Adipocyte (in vitro differentiated cells): ENCODE results near the gene ADAMTS17.

Source experiments
- DNase-seq: peaks from one replicate; pipeline ENCODE4 v3.0.0-alpha.2; 2015; ENCODE audit warnings: low read depth
- H3K27me3 ChIP-seq: replicated peaks from 2 replicates; pipeline ENCODE4 v1.7.0; 2013; ENCODE audit warnings: mild to moderate bottlenecking, low read length, moderate library complexity; ENCODE audit not compliant: control insufficient read depth, insufficient read depth
- H3K36me3 ChIP-seq: 2 replicates; pipeline ENCODE4 v1.7.0; 2013; ENCODE audit warnings: low read length, mild to moderate bottlenecking, moderate library complexity; ENCODE audit not compliant: control insufficient read depth, insufficient read depth, severe bottlenecking
- H3K4me1 ChIP-seq: 2 replicates; pipeline ENCODE4 v1.7.0; 2013; ENCODE audit warnings: mild to moderate bottlenecking, low read length, moderate library complexity; ENCODE audit not compliant: control insufficient read depth, insufficient read depth
- H3K4me3 ChIP-seq: 2 replicates; pipeline ENCODE4 v1.7.0; 2013; ENCODE audit warnings: mild to moderate bottlenecking, low read length, moderate library complexity
- H3K9ac ChIP-seq: 2 replicates; pipeline ENCODE4 v1.7.0; 2013; ENCODE audit warnings: mild to moderate bottlenecking, low read length, moderate library complexity
- H3K9me3 ChIP-seq: 2 replicates; pipeline ENCODE4 v1.7.0; 2013; ENCODE audit warnings: mild to moderate bottlenecking, low read length, moderate library complexity; ENCODE audit not compliant: control insufficient read depth

The ADAMTS17 gene

DNA sequence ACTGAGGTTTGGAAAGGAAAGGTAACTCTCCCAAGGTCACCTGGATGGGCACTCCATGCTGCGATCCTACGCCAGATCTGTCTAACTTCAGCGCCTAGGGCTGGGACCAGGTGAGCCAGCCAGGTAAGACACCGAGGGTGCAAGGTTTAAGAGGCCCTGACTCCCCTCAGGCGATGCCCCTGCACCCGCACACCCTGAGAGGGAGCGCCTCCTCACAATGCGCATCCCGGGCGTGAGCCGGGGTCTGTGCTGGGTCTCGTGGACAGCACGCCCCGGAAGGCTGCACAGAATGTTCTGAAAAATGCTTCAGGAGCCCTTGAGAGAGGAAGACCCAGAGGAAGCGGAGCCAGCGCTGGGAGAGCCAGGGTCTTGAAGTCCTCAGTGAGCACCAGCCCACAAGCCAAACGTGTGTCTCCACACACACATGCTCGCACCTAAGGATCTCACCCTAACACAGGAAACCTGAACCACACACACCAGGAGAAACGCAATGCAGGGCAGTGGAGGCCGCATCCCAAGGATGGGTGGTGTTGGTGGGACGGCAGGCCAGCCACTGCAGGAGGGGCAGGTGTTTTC, 142.0 kb downstream of the ADAMTS17 start:
- Histone ChIP-seq H3K9ac (no peak overlapping the region), H3K27me3 (no peaks in the 10 kb centered on the region), H3K4me1 (no peaks in the 10 kb centered on the region), H3K36me3 (no peaks in the 10 kb centered on the region), H3K9me3 (peaks cover 3% of the 10 kb centered on the region), H3K4me3 (no peak overlapping the region)
- no peak for DNase-seq

DNA sequence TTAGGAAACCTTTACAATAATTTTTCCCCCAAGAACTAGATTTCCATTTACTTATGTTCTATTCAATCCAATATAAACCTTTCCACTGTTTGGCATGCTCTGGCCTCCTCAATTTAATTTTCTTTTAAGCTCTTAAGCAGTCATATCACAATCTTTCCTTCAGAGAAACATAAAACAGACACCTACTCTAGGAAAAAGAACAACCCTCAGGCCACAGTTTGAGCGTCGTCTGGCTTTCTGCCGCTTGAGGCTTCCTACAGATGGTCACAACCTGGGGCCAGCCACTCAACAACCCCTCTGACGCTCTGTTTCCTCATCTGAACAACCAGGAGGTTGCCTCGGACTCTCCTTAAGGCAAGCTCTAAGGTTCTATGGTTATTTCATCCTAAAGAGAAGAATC, 143.3 kb downstream of the ADAMTS17 start:
- DNase-seq, result no peak
- H3K27me3 ChIP-seq, result no peaks in the 10 kb centered on the region
- no peaks in the 10 kb centered on the region for H3K4me1 ChIP-seq
- no peak overlapping the region for H3K4me3 ChIP-seq
- no peak overlapping the region for H3K9ac ChIP-seq
- H3K36me3 ChIP-seq, result no peaks in the 10 kb centered on the region
- no peaks in the 10 kb centered on the region for H3K9me3 ChIP-seq

DNA sequence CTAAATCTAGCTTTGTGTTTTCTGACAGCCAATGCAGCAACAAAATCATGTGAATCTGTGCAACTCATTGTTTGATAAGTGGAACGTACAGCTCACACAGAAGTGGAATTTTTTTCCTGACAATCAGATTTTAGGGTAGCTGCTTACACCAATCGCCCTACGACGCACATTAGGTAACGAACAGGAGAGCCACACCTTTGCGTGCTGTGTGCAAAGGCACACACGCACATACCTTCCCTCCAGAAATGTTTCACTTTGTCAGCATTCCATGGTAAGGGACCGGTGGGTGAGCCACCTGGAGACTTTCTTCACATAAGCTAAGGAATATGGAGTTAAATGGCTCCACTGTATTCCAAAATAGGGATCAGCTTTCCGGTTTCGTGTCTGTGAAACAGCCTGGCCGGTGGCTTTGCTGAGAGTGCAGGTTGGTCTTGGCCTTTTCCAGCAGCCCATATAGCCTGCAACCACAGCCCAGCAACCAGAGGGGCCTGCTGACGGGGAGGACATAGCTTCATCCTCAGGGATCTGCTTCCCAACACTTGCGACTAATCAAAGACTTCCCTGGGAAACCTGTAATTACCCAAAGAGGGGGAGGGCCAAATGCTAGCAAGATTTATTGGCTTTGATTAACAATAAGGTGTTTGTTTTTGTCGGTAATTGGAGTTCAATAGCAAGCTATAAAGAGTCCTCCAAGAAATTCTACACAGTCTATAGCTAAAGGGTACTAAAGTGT, 145.3 kb downstream of the ADAMTS17 start:
- H3K9me3 ChIP-seq, result no peaks in the 10 kb centered on the region
- no peak overlapping the region for H3K9ac ChIP-seq
- no peaks in the 10 kb centered on the region for H3K36me3 ChIP-seq
- no peaks in the 10 kb centered on the region for H3K27me3 ChIP-seq
- H3K4me1 ChIP-seq, result no peaks in the 10 kb centered on the region
- no peak overlapping the region for H3K4me3 ChIP-seq
- DNase-seq, result no peak

- DNase-seq, result no peak
- Histone ChIP-seq H3K9me3 (no peaks in the 10 kb centered on the region), H3K27me3 (no peaks in the 10 kb centered on the region), H3K9ac (no peak overlapping the region), H3K36me3 (no peaks in the 10 kb centered on the region), H3K4me1 (no peaks in the 10 kb centered on the region), H3K4me3 (no peak overlapping the region)
Measured at GRCh38 chr15:100194996-100195395, 146.8 kb downstream of the ADAMTS17 start.

- no peaks in the 10 kb centered on the region for H3K9me3 ChIP-seq
- no peaks in the 10 kb centered on the region for H3K4me1 ChIP-seq
- H3K4me3 ChIP-seq, result no peak overlapping the region
- H3K36me3 ChIP-seq, result no peaks in the 10 kb centered on the region
- DNase-seq, result no peak
- no peaks in the 10 kb centered on the region for H3K27me3 ChIP-seq
- no peak overlapping the region for H3K9ac ChIP-seq
Measured at GRCh38 chr15:100193277-100193860, 148.4 kb downstream of the ADAMTS17 start.

DNA sequence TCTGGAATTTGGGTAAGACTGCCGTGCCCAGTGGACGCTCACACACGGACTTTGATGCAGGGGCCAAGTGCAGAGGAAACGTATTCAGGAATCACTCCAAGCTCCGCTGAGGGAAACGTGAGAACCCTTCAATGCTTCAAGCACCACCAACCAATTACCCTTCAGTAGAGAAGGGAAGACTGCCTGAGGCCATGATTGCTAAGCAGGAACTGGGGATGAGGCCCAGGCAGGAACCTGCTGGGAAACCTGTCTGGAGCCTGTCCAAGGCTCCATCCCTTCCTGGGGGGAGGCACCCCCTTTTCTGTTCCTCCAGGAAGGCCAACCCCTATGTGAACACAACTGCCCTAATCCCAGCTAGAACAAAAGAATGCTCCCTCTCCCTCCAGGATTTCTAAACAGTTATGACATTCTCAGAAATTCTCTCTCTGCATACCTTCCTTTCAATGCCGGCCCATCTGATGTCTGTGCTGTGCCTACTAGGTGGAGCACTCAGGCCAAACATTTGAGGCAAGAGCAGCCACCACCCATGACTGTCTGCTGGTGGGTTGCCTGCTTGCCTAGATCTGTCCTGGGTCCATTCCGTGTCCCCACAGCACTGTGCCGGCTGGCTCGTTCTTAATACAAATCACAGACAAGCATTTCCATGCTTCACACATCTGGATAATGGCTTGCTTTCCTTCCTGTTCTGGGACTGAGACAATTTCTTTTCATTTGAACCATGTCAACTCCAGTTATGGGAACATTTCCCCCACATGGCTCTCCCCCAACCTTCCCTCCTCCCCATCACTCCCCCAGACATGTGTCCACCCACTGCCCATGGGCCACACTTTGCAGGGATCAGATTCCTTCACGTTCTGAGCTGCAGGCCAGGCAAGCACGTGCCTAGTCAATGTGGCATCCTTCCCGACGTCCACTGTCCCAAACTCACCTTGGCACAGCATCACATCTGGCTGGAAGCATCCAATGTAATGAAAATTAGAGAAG, 149.4 kb downstream of the ADAMTS17 start:
- no peaks in the 10 kb centered on the region for H3K27me3 ChIP-seq
- H3K9ac ChIP-seq, result no peak overlapping the region
- no peaks in the 10 kb centered on the region for H3K36me3 ChIP-seq
- H3K9me3 ChIP-seq, result no peaks in the 10 kb centered on the region
- no peak overlapping the region for H3K4me3 ChIP-seq
- DNase-seq, result no peak
- H3K4me1 ChIP-seq, result no peaks in the 10 kb centered on the region

GRCh38 chr15:100191161-100191560, 150.6 kb downstream of the ADAMTS17 start:
- H3K36me3 ChIP-seq, result no peaks in the 10 kb centered on the region
- DNase-seq, result no peak
- no peak overlapping the region for H3K9ac ChIP-seq
- H3K27me3 ChIP-seq, result no peaks in the 10 kb centered on the region
- no peaks in the 10 kb centered on the region for H3K4me1 ChIP-seq
- no peaks in the 10 kb centered on the region for H3K9me3 ChIP-seq
- no peak overlapping the region for H3K4me3 ChIP-seq

GRCh38 chr15:100190675-100191074, 151.1 kb downstream of the ADAMTS17 start:
- no peaks in the 10 kb centered on the region for H3K9me3 ChIP-seq
- no peaks in the 10 kb centered on the region for H3K4me1 ChIP-seq
- H3K4me3 ChIP-seq, result no peak overlapping the region
- H3K9ac ChIP-seq, result no peak overlapping the region
- H3K36me3 ChIP-seq, result no peaks in the 10 kb centered on the region
- H3K27me3 ChIP-seq, result no peaks in the 10 kb centered on the region
- DNase-seq, result no peak

DNA sequence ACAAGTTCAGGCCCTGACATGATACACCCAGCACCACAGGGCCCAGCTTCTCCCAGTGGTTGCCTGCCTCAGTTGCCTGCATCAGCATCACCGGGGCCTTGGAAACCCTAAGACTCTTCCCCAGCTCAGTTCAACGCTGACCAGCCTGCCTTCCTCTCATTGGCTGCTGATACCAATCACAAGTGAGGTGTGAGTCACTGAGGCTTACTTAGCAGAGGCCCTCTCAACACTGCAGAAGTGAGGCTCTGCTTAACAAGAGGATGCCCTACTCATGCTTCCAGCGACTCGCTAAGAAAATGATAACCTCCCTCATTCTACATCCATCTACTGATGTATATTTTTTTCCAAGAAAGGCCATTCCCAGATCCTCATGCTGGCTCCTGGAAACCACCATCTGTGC, 151.9 kb downstream of the ADAMTS17 start:
- DNase-seq, result no peak
- no peaks in the 10 kb centered on the region for H3K4me1 ChIP-seq
- no peak overlapping the region for H3K9ac ChIP-seq
- no peak overlapping the region for H3K4me3 ChIP-seq
- H3K36me3 ChIP-seq, result no peaks in the 10 kb centered on the region
- no peaks in the 10 kb centered on the region for H3K9me3 ChIP-seq
- no peaks in the 10 kb centered on the region for H3K27me3 ChIP-seq

DNA sequence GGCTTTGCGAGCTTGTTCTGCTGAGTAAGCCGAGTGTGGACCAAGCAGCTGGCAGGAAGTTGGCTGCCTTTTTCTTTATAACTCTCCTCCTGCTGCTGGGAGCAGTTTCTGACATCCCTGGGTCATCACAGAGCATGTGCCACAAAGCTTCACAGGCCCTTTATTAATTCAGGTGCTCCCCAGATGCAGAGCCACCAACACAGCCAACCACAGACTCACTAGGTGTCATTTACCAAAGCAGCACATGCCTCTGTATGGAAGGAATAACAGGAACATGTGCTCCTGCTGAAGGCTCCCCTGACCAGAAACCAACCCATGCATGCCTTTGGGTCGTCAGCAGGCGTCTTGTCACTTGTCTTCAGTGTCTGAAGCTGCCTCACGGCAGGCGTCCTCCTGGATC, 152.5 kb downstream of the ADAMTS17 start:
- no peaks in the 10 kb centered on the region for H3K9me3 ChIP-seq
- H3K9ac ChIP-seq, result no peak overlapping the region
- no peaks in the 10 kb centered on the region for H3K27me3 ChIP-seq
- no peak overlapping the region for H3K4me3 ChIP-seq
- H3K36me3 ChIP-seq, result no peaks in the 10 kb centered on the region
- H3K4me1 ChIP-seq, result no peaks in the 10 kb centered on the region
- no peak for DNase-seq

- Histone ChIP-seq H3K36me3 (no peaks in the 10 kb centered on the region), H3K9me3 (peaks cover 1% of the 10 kb centered on the region), H3K27me3 (no peaks in the 10 kb centered on the region), H3K4me3 (no peak overlapping the region), H3K4me1 (no peaks in the 10 kb centered on the region), H3K9ac (no peak overlapping the region)
- no peak for DNase-seq
Measured at GRCh38 chr15:100187677-100188076, 154.1 kb downstream of the ADAMTS17 start.
